LNCAP (cell line): ENCODE measurements around the gene SLC4A1.

Experiments
- CTCF ChIP-seq: fragments of 450-650 bp; IDR thresholded peaks from 2 replicates; pipeline ENCODE4 v1.5.1; 2017; ENCODE audit warnings: mild to moderate bottlenecking

Gene SLC4A1

GRCh38 chr17:44203731-44204440 is 64.0 kb downstream of the SLC4A1 start:
- peak; percentile 45; the same call in 1 of the 2 replicates for TF ChIP-seq CTCF

- no peak for TF ChIP-seq CTCF
Observed at GRCh38 chr17:44202756-44203155, 65.2 kb downstream of the SLC4A1 start.

- TF ChIP-seq CTCF, result no peak
Observed at GRCh38 chr17:44200478-44201155, 67.3 kb downstream of the SLC4A1 start.

- no peak for TF ChIP-seq CTCF
Observed at GRCh38 chr17:44199553-44200477, 68.1 kb downstream of the SLC4A1 start, which contains the start of gene ATXN7L3. ATXN7L3 (minus strand) TSS chr17:44199884; CDS start chr17:44198070, 1,814 bp downstream.

GRCh38 chr17:44198721-44199552 is 69.0 kb downstream of the SLC4A1 start:
- no peak for TF ChIP-seq CTCF
